Fibroblast of lung (primary cell): ENCODE results near the gene AGO3.

Source experiments
- EZH2 ChIP-seq: IDR thresholded peaks from 2 replicates; pipeline ENCODE4 v1.5.1; 2012; ENCODE audit warnings: low read length, control low read depth, mild to moderate bottlenecking; ENCODE audit errors: missing control alignments
- TF ChIP-seq, protein P1 (sequence below), 2 donors: IDR thresholded peaks in 1 of 2; conservative IDR thresholded peaks in 1 of 2; 1 replicate in 1 of 2; 2 replicates in 1 of 2; pipeline ENCODE4 v1.5.1; 2011 to 2012; ENCODE audit warnings: low read length in 2 of 2, control low read depth in 1 of 2, inconsistent platforms in 1 of 2, low read depth in 1 of 2, mild to moderate bottlenecking in 1 of 2

DNA sequence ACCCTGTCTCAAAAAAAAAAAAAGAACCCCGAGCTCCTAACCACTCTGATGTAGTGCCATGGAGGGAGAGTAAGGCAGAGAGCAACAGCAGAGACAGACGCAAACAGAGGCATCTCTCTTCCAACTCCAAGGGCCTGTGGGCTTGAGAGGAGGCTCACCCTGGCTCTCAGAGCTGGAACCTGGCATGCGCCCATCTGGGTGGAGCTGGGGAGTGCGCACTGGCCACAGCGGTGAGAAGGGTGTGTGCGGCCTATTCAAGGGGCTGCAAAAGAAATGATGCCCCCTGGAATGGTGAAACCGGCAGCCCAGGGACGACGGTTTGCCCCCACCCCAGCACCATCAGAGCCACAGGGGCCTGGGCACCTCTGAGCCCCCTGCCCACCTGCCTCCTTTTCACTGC is 176.5 kb downstream of the AGO3 start:
- TF ChIP-seq, protein P1, sequence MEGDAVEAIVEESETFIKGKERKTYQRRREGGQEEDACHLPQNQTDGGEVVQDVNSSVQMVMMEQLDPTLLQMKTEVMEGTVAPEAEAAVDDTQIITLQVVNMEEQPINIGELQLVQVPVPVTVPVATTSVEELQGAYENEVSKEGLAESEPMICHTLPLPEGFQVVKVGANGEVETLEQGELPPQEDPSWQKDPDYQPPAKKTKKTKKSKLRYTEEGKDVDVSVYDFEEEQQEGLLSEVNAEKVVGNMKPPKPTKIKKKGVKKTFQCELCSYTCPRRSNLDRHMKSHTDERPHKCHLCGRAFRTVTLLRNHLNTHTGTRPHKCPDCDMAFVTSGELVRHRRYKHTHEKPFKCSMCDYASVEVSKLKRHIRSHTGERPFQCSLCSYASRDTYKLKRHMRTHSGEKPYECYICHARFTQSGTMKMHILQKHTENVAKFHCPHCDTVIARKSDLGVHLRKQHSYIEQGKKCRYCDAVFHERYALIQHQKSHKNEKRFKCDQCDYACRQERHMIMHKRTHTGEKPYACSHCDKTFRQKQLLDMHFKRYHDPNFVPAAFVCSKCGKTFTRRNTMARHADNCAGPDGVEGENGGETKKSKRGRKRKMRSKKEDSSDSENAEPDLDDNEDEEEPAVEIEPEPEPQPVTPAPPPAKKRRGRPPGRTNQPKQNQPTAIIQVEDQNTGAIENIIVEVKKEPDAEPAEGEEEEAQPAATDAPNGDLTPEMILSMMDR (conservative IDR thresholded peaks at IDR 0.05 in 1 of 2, IDR thresholded peaks at IDR 0.05 in 1 of 2; ENCODE audit: low read depth in 1 of 2, low read length in 2 of 2): no peak
- no peak for TF ChIP-seq EZH2
